Measurements from ENCODE around the gene TMSB4X. TPM values are rescaled to one million over a fixed set of nuclear protein-coding genes. Genes with fewer than 3 reads are reported as not detected.
"Not testable (repeated sequence)": the region's sequence is repeated elsewhere in the genome, so short reads cannot be mapped to it uniquely, and the experiment has no call there.

The TMSB4X gene
- total and polyA plus RNA-seq, 9 donors, result 1,993 to 5,006 (median 2,317) TPM

- no peak for TF ChIP-seq EP300 (IDR thresholded peaks at IDR 0.05)
- no peak for TF ChIP-seq CTCF (IDR thresholded peaks at IDR 0.05)
- TF ChIP-seq POLR2A (IDR thresholded peaks at IDR 0.05), result no peak
- Histone ChIP-seq H3K36me3 (no peaks in the 10 kb centered on the region), H3K4me3 (peak overlapping the region; percentile 54), H3K27me3 (no peaks in the 10 kb centered on the region), H3K4me1 (ENCODE audit: insufficient read depth) (peaks cover 1% of the 10 kb centered on the region), H3K27ac (peak overlapping the region in 1 of 2 donors; percentile 78), H3K9me3 (no peaks in the 10 kb centered on the region)
- intact Hi-C loops (cut with DNase I), result loop anchor here in 2 of 4 donors (10.0 kb wide), 3 partner anchors 117 to 507 kb away; no protein-coding TSS in a partner anchor
- WGBS, 3 donors, result 34 to 41% (median 39%) methylated on average over 9 of the region's 9 CpGs
- no peak for DNase-seq
Measured at GRCh38 chrX:12977761-12978204, 2.9 kb downstream of the TMSB4X start.

- no peaks in the 10 kb centered on the region for H3K27me3 ChIP-seq
- intact Hi-C loops (cut with DNase I), result loop anchor here in 2 of 4 donors (10.0 kb wide), 3 partner anchors 116 to 506 kb away; no protein-coding TSS in a partner anchor
- DNase-seq, result peak; percentile 36 to 55 (median 44)
- H3K36me3 ChIP-seq, result no peaks in the 10 kb centered on the region
- no peaks in the 10 kb centered on the region for H3K9me3 ChIP-seq
- WGBS, 3 donors, result 17 to 23% (median 20%) methylated on average over 14 of the region's 14 CpGs
- peak overlapping the region; percentile 54 for H3K4me3 ChIP-seq
- peaks cover 1% of the 10 kb centered on the region for H3K4me1 ChIP-seq (ENCODE audit: insufficient read depth)
- TF ChIP-seq CTCF (IDR thresholded peaks at IDR 0.05), result no peak
- TF ChIP-seq EP300 (IDR thresholded peaks at IDR 0.05), result no peak
- TF ChIP-seq POLR2A (IDR thresholded peaks at IDR 0.05), result no peak
- peak overlapping the region; percentile 51 to 78 for H3K27ac ChIP-seq
Measured at GRCh38 chrX:12978205-12979025, 3.5 kb downstream of the TMSB4X start.

DNA sequence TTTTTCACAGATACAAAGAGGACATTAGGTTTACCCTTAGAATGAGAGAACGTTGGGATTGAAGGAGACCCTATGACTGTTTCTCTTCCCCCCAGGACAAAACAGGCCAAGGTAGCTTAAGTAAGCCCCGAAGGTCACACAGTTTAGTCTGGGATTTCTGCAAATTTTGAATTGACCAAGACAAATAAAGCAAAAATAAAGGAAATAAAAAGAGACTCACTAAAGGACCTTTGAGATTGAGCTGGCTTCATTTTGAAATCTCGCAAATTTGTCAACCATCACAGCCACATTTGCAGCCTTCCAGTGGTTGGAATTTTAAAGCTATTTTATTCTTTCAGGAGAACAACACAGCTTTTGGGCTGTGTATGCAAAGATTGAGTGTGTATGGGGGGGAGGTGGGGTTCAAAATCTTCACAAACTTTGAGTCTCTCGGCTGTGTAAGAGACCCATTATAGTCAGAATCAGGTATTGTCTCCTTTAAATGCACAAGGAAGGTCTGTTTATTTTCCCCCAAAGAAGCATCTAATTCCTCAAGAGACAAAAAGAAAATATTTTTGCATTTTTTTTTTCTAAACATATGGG lies 4.2 kb downstream of the TMSB4X start:
- intact Hi-C loops (cut with DNase I), result loop anchor here in 2 of 4 donors (10.0 kb wide), 3 partner anchors 116 to 506 kb away; no protein-coding TSS in a partner anchor
- H3K9me3 ChIP-seq, result no peaks in the 10 kb centered on the region
- WGBS, 3 donors, result 30 to 45% (median 31%) methylated on average over 4 of the region's 4 CpGs
- H3K4me1 ChIP-seq (ENCODE audit: insufficient read depth), result peaks cover 1% of the 10 kb centered on the region
- no peaks in the 10 kb centered on the region for H3K27me3 ChIP-seq
- H3K4me3 ChIP-seq, result no peak overlapping the region
- DNase-seq, result no peak
- H3K36me3 ChIP-seq, result no peaks in the 10 kb centered on the region
- H3K27ac ChIP-seq, result peak overlapping the region; percentile 51 to 78
- TF ChIP-seq EP300 (IDR thresholded peaks at IDR 0.05) (no peak), POLR2A (IDR thresholded peaks at IDR 0.05) (no peak), CTCF (IDR thresholded peaks at IDR 0.05) (no peak)

GRCh38 chrX:12979616-12980015 lies 4.7 kb downstream of the TMSB4X start:
- 22 to 34% (median 23%) methylated on average over 6 of the region's 6 CpGs for WGBS, 3 donors
- TF ChIP-seq EP300 (IDR thresholded peaks at IDR 0.05) (no peak), POLR2A (IDR thresholded peaks at IDR 0.05) (no peak), CTCF (IDR thresholded peaks at IDR 0.05) (no peak)
- no peak for DNase-seq

DNA sequence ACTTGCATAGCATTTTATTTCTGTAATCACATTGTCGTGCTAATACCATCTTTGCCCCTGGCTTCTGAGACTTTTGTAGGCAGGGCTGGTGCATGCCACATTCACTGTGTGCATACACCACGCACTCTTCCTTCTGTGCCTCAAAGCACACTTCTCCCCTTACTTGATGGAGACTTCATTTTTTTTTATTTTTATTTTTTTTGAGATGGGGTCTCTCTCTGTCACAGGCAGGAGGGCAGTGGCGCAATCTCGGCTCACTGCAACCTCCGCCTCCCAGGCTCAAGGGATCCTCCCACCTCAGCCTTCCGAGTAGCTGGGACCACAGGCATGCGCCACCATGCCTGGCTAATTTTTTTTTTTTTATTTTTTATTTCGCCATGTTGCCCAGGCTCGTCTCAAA lies 5.1 kb downstream of the TMSB4X start:
- H3K27me3 ChIP-seq, result not testable (repeated sequence)
- peak overlapping the region in 1 of 2 donors; percentile 78 for H3K27ac ChIP-seq

More at GRCh38 chrX:12979616-12980015, 4.7 kb downstream of the TMSB4X start:
- peaks cover 1% of the 10 kb centered on the region for H3K4me1 ChIP-seq (ENCODE audit: insufficient read depth)
- no peak overlapping the region for H3K4me3 ChIP-seq
- no peaks in the 10 kb centered on the region for H3K36me3 ChIP-seq
- no peaks in the 10 kb centered on the region for H3K27me3 ChIP-seq
- no peaks in the 10 kb centered on the region for H3K9me3 ChIP-seq
- peak overlapping the region in 1 of 2 donors; percentile 78 for H3K27ac ChIP-seq
- intact Hi-C loops (cut with DNase I), result loop anchor here in 3 of 4 donors (1.0 to 10.0 kb wide), 4 partner anchors 32 to 505 kb away; no protein-coding TSS in a partner anchor

More for the DNA sequence above, 5.1 kb downstream of the TMSB4X start:
- WGBS, 3 donors, result 65 to 76% (median 70%) methylated on average over 9 of the region's 9 CpGs
- H3K9me3 ChIP-seq; H3K36me3 ChIP-seq; H3K4me1 ChIP-seq (ENCODE audit: insufficient read depth); DNase-seq; H3K4me3 ChIP-seq: not testable (repeated sequence)
- intact Hi-C loops (cut with DNase I), result loop anchor here in 1 of 4 donors (1.0 kb wide), 1 partner anchor 31 kb away; no protein-coding TSS in a partner anchor

All from ovary (tissue), 9 donors.